ES-I3 (cell line): ENCODE results near the gene GLT6D1.
"Not testable (repeated sequence)": the region's sequence is repeated elsewhere in the genome, so short reads cannot be mapped to it uniquely, and the experiment has no call there.

Experiments
- H3K36me3 ChIP-seq: 2 replicates; pipeline ENCODE4 v1.6.1; 2013; ENCODE audit warnings: mild to moderate bottlenecking, low read length, control low read depth, moderate library complexity; ENCODE audit not compliant: insufficient read depth
- H3K4me1 ChIP-seq: 2 replicates; pipeline ENCODE4 v1.6.1; 2013; ENCODE audit warnings: mild to moderate bottlenecking, control low read depth, low read length; ENCODE audit not compliant: insufficient read depth
- H3K9ac ChIP-seq: 2 replicates; pipeline ENCODE4 v1.6.1; 2013; ENCODE audit warnings: low read depth, mild to moderate bottlenecking, low read length, moderate library complexity
- H3K9me3 ChIP-seq: 2 replicates; pipeline ENCODE4 v1.6.1; 2013; ENCODE audit warnings: mild to moderate bottlenecking, low read length, moderate library complexity; ENCODE audit not compliant: control insufficient read depth, insufficient read depth

GLT6D1 gene

GRCh38 chr9:135660407-135660806 is 21.1 kb upstream of the GLT6D1 start:
- Histone ChIP-seq H3K36me3 (no peaks in the 10 kb centered on the region), H3K9ac (no peak overlapping the region), H3K4me1 (peaks cover 3% of the 10 kb centered on the region; the same call in 1 of the 2 replicates), H3K9me3 (no peaks in the 10 kb centered on the region)

GRCh38 chr9:135659252-135659651 is 19.9 kb upstream of the GLT6D1 start:
- H3K9me3 ChIP-seq: no peaks in the 10 kb centered on the region
- no peaks in the 10 kb centered on the region; the same call in 1 of the 2 replicates for H3K36me3 ChIP-seq
- H3K4me1 ChIP-seq: peaks cover 3% of the 10 kb centered on the region; the same call in 1 of the 2 replicates
- no peak overlapping the region for H3K9ac ChIP-seq

GRCh38 chr9:135657416-135657815 is 18.1 kb upstream of the GLT6D1 start:
- Histone ChIP-seq H3K4me1 (no peaks in the 10 kb centered on the region; the same call in 1 of the 2 replicates), H3K9ac (no peak overlapping the region), H3K36me3 (no peaks in the 10 kb centered on the region; the same call in 1 of the 2 replicates), H3K9me3 (no peaks in the 10 kb centered on the region; the same call in 1 of the 2 replicates)

GRCh38 chr9:135655317-135655716 is 16.0 kb upstream of the GLT6D1 start:
- Histone ChIP-seq H3K9ac (no peak overlapping the region), H3K9me3 (peaks cover 11% of the 10 kb centered on the region; the same call in 1 of the 2 replicates), H3K4me1 (no peaks in the 10 kb centered on the region), H3K36me3 (no peaks in the 10 kb centered on the region; the same call in 1 of the 2 replicates)

- Histone ChIP-seq H3K4me1 (no peaks in the 10 kb centered on the region), H3K36me3 (no peaks in the 10 kb centered on the region; the same call in 1 of the 2 replicates), H3K9ac (no peak overlapping the region), H3K9me3 (peaks cover 22% of the 10 kb centered on the region)
Observed at GRCh38 chr9:135650408-135650807, 11.1 kb upstream of the GLT6D1 start.

- Histone ChIP-seq H3K9ac (no peak overlapping the region), H3K9me3 (peaks cover 31% of the 10 kb centered on the region), H3K36me3 (no peaks in the 10 kb centered on the region; the same call in 1 of the 2 replicates), H3K4me1 (no peaks in the 10 kb centered on the region)
Observed at GRCh38 chr9:135649508-135649907, 10.2 kb upstream of the GLT6D1 start.

- H3K9ac ChIP-seq: no peak overlapping the region
- H3K4me1 ChIP-seq: no peaks in the 10 kb centered on the region
- H3K36me3 ChIP-seq: no peaks in the 10 kb centered on the region
- peaks cover 37% of the 10 kb centered on the region for H3K9me3 ChIP-seq
Observed at GRCh38 chr9:135648494-135649410, 9.4 kb upstream of the GLT6D1 start.

- H3K4me1 ChIP-seq: no peaks in the 10 kb centered on the region
- H3K9me3 ChIP-seq: peaks cover 40% of the 10 kb centered on the region
- no peaks in the 10 kb centered on the region for H3K36me3 ChIP-seq
- H3K9ac ChIP-seq: no peak overlapping the region
Observed at GRCh38 chr9:135647884-135648283, 8.5 kb upstream of the GLT6D1 start.

- H3K9me3 ChIP-seq: peaks cover 29% of the 10 kb centered on the region
- no peak overlapping the region for H3K9ac ChIP-seq
- H3K36me3 ChIP-seq: no peaks in the 10 kb centered on the region
- no peaks in the 10 kb centered on the region for H3K4me1 ChIP-seq
Observed at GRCh38 chr9:135644631-135645218, 5.4 kb upstream of the GLT6D1 start.

GRCh38 chr9:135641745-135642144 is 2.4 kb upstream of the GLT6D1 start:
- H3K36me3 ChIP-seq: no peaks in the 10 kb centered on the region
- H3K4me1 ChIP-seq: no peaks in the 10 kb centered on the region
- peaks cover 22% of the 10 kb centered on the region for H3K9me3 ChIP-seq
- H3K9ac ChIP-seq: no peak overlapping the region

- Histone ChIP-seq H3K4me1 (no peaks in the 10 kb centered on the region), H3K36me3 (no peaks in the 10 kb centered on the region), H3K9me3 (peaks cover 25% of the 10 kb centered on the region), H3K9ac (no peak overlapping the region)
Observed at GRCh38 chr9:135641047-135641446, 1.7 kb upstream of the GLT6D1 start.

GRCh38 chr9:135636930-135637530 is 2.3 kb downstream of the GLT6D1 start:
- H3K36me3 ChIP-seq, H3K4me1 ChIP-seq, H3K9ac ChIP-seq, H3K9me3 ChIP-seq: not testable (repeated sequence)

- no peaks in the 10 kb centered on the region for H3K4me1 ChIP-seq
- no peak overlapping the region for H3K9ac ChIP-seq
- peaks cover 7% of the 10 kb centered on the region; the same call in 1 of the 2 replicates for H3K9me3 ChIP-seq
- no peaks in the 10 kb centered on the region for H3K36me3 ChIP-seq
Observed at GRCh38 chr9:135632841-135633240, 6.5 kb downstream of the GLT6D1 start.

- Histone ChIP-seq H3K4me1 (no peaks in the 10 kb centered on the region), H3K36me3 (no peaks in the 10 kb centered on the region), H3K9me3 (no peaks in the 10 kb centered on the region; the same call in 1 of the 2 replicates), H3K9ac (no peak overlapping the region)
Observed at GRCh38 chr9:135624282-135624681, 15.1 kb downstream of the GLT6D1 start.
